Right atrium auricular region (tissue), 2 donors: ENCODE results near the gene RASSF1. TPM values are rescaled to one million over a fixed set of nuclear protein-coding genes. Genes with fewer than 3 reads are reported as not detected.

Experiments
- DNase-seq: peaks from one replicate; pipeline ENCODE4 v3.0.0-alpha.2; 2019; ENCODE audit warnings: low spot score
- H3K27ac ChIP-seq, 2 donors: fragments of 200-600 bp; sonication (generic); 1 replicate in 1 of 2; 2 replicates in 1 of 2; pipeline ENCODE4 v1.5.1; 2016 to 2019
- H3K27me3 ChIP-seq, 2 donors: fragments of 200-600 bp; sonication (generic); one replicate each; pipeline versions ENCODE4 v1.5.1 to v1.6.0; 2017 to 2019
- H3K36me3 ChIP-seq: fragments of 200-600 bp; sonication (generic); one replicate; pipeline ENCODE4 v1.5.1; 2016
- H3K4me1 ChIP-seq, 2 donors: fragments of 200-600 bp; sonication (generic); one replicate each; pipeline versions ENCODE4 v1.5.1 to v1.6.0; 2017 to 2019
- H3K4me3 ChIP-seq, 2 donors: fragments of 200-600 bp; sonication (generic); 1 replicate in 1 of 2; 2 replicates in 1 of 2; pipeline ENCODE4 v1.5.1; 2017 to 2019; ENCODE audit warnings: mild to moderate bottlenecking in 1 of 2, moderate library complexity in 1 of 2
- H3K9me3 ChIP-seq, 2 donors: fragments of 200-600 bp; sonication (generic); one replicate each; pipeline ENCODE4 v1.5.1; 2019
- total RNA-seq, 2 donors: library from RNA; depleted of rRNA; stranded (reverse); fragments of >200 nt; gene quantifications; one replicate each; pipeline ENCODE4 v1.1.0, GENCODE V29; 2016
- TF ChIP-seq, protein P1 (sequence below), 2 donors: fragments of 200-600 bp; sonication (generic); IDR thresholded peaks; one replicate each; pipeline ENCODE4 v1.5.1; 2019; ENCODE audit warnings: antibody characterized with exemption in 2 of 2

RASSF1 gene
- total RNA-seq, 2 donors from 2014 or later = 18.6 to 25.9 TPM

DNA sequence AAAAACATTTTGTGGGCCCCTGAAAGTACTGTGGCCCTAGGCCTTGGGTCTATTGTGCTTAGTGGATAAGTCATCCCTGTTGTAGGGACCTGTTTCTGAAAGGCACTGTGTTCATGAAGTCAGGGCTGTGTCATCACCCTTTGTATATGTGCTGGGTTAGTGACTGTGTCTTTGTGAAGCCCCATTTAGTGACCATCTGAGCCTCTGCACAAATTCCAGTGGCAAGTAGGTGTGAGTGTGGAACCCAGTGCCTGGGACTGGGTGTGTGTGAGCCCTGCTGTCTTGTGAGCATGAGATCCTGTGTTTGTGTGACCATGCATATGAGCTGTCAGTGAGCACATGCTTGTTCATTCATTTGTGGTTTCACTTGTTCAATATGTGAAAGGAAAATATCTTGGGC lies 36.0 kb downstream of the RASSF1 start:
- Histone ChIP-seq H3K9me3 (no peaks in the 10 kb centered on the region), H3K27me3 (no peaks in the 10 kb centered on the region), H3K36me3 (no peaks in the 10 kb centered on the region), H3K4me1 (peaks cover 0 to 37% of the 10 kb centered on the region in 2 donors), H3K27ac (no peak overlapping the region), H3K4me3 (no peak overlapping the region)
- DNase-seq = no peak
- TF ChIP-seq, protein P1, sequence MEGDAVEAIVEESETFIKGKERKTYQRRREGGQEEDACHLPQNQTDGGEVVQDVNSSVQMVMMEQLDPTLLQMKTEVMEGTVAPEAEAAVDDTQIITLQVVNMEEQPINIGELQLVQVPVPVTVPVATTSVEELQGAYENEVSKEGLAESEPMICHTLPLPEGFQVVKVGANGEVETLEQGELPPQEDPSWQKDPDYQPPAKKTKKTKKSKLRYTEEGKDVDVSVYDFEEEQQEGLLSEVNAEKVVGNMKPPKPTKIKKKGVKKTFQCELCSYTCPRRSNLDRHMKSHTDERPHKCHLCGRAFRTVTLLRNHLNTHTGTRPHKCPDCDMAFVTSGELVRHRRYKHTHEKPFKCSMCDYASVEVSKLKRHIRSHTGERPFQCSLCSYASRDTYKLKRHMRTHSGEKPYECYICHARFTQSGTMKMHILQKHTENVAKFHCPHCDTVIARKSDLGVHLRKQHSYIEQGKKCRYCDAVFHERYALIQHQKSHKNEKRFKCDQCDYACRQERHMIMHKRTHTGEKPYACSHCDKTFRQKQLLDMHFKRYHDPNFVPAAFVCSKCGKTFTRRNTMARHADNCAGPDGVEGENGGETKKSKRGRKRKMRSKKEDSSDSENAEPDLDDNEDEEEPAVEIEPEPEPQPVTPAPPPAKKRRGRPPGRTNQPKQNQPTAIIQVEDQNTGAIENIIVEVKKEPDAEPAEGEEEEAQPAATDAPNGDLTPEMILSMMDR (IDR thresholded peaks at IDR 0.05) = no peak

DNA sequence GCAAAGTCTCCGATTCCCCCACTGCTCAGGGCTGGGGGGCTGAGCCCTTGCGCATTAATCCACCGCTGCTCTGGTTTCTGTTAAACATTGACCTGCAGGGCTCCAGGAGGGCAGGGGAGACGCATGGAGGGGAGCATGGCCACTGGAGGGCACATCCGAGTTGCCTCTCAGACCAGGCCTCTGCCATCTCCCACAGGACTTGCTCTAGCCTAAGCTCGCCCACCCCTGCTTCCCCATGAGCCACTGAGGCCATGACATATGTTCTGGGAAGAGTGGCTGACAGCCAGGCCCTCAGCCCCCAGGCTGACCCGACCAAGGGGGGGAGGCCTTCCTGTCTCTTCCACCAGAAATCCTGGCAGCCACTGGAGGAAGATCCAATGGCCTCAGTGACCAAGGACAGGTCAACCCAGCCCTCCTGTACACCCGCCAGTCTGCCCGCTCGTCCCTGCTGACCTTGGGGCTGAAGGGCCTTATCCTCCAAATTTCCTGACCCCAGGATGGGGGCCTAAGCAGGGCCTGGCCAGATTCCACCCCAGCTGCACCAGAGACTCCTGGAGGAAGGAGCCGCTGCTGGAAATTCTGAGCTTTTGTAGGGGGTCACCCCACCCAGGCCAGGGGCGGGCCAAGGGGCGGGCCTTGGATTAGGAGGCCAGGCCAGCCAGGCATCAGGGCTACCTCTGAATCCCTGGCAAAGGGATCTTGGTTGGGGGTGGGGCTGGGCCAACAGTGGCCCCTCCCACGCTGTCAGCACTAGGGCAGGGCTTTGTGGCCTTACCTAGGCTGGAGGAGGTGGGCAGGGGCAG lies 37.4 kb downstream of the RASSF1 start, which contains the start of gene HYAL1:
Gene HYAL1, minus strand, starts transcription at position 562 of the 803 bp plus-strand sequence. CDS start 618 bp downstream, outside the sequence.
- no peaks in the 10 kb centered on the region for H3K27me3 ChIP-seq
- TF ChIP-seq, protein P1 (IDR thresholded peaks at IDR 0.05) = peak in 1 of 2 donors; percentile 35
- H3K36me3 ChIP-seq = no peaks in the 10 kb centered on the region
- no peaks in the 10 kb centered on the region for H3K9me3 ChIP-seq
- H3K4me3 ChIP-seq = peak within 1 kb of the TSS; percentile 42 to 43
- H3K4me1 ChIP-seq = peaks cover 0 to 45% of the 10 kb centered on the region in 2 donors
- peak within 1 kb of the TSS; percentile 89 to 90 for H3K27ac ChIP-seq
- peak; percentile 90 for DNase-seq

DNA sequence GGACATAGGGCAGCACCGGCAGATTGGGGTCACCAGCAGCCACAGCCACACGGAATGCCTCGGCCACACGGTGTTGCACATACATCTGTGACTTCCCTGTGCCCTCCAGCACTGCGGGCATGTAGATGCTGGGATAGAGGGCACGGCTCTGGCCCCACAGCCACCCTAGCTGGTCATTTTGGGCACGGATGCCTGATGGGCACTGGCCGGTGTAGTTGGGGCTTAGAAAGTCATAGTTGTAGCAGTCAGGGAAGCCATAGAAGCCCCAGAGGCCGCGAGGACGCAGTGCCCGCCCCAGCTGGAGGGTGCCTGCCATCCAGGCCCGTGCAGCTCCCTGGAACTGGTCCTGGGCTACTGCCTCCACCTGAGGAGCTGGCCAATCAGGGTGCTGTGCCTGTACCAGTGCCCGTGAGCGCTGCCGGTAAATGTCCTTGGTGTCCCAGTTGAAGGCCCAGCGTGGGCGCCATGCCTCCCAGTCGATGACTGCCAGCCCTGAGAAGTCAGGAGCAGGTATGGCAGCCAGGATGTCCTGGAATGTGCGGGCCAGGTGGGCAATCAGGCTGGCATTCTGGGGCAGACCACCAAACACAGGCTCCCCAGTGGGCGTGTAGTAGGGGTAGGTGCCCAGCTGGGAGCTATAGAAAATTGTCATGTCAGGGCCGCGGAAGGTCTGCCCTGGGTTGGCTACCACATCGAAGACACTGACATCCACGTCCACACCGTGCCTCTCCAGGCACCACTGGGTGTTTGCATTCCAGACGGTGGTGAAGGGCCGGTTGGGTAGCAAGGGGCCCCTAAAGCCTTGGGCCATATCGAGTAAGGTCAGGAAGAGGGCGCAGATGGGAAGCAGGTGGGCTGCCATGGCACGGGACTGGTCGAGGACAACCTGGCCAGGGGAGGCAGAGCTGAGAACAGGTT lies 38.3 kb downstream of the RASSF1 start:
- Histone ChIP-seq H3K9me3 (no peaks in the 10 kb centered on the region), H3K4me1 (peaks cover 0 to 50% of the 10 kb centered on the region in 2 donors), H3K36me3 (no peaks in the 10 kb centered on the region), H3K27ac (peak overlapping the region; percentile 89 to 90), H3K27me3 (no peaks in the 10 kb centered on the region), H3K4me3 (peak overlapping the region; percentile 42 to 43)
- no peak for DNase-seq
- TF ChIP-seq, protein P1 (IDR thresholded peaks at IDR 0.05) = no peak

DNA sequence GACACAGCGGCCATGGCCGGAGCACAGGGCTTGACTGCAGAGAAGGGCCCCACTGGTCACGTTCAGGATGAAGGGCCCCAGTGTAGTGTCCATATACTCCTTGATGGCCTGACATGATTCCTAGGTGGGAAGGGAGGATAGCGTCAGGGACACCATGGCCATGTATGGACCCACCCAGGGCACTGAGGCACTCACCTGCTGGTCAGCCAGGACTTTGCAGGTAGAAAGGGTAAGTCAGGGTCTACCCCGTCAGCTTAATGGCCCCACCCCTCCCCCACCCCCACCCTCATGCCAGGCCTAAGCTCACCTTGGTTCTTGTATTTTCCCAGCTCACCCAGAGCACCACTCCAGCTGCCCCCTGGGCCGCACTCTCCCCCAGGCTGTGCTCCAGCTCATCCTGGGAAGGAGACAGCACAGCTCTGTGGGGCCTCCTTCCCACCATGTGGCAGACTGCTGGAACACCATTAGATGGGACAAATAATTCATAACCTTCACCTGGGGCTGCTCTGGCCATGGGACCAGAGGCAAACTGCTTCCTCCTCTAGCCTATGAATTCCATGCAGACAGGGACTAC lies 39.9 kb downstream of the RASSF1 start:
- TF ChIP-seq, protein P1 (IDR thresholded peaks at IDR 0.05) = no peak
- H3K4me3 ChIP-seq = peak overlapping the region in 1 of 2 donors; percentile 65
- H3K9me3 ChIP-seq = no peaks in the 10 kb centered on the region
- DNase-seq = no peak
- no peaks in the 10 kb centered on the region for H3K27me3 ChIP-seq
- H3K4me1 ChIP-seq = peaks cover 0 to 50% of the 10 kb centered on the region in 2 donors
- no peaks in the 10 kb centered on the region for H3K36me3 ChIP-seq
- H3K27ac ChIP-seq = peak overlapping the region; percentile 89 to 90

DNA sequence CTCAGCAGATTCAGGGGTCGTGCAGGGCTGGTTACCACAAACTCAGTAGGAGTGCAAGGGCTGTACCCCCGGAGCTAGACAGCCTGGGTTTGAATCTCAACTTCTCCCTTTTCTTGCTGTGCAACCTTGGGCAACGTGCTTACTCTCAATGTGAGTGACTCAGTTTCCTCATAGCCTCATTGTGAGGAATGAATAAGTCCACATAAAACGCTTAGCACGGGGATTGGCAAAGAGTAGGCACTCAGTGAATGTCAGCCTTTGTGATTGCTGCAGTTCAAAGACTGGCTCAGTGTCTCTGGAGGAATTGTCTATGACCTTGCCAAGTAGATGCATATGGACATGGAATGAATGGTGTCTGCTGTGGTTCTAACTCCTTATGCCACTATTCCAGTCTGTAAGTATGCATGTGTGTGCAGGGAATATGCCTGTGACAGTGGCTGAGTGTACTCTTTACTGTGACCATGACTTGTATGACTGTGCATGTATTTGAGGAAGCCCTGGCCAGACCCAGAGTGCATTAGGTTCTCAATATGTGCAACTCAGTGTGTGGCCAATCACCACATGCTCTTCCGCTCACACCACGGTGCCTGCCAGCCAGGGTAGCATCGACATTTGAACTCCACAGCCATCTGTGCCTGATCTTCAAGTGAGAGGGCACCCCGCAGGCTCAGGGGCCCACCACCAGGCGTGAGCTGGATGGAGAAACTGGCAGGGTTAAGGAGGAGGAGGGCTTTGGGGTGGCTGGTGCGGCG lies 40.5 kb downstream of the RASSF1 start:
- no peaks in the 10 kb centered on the region for H3K27me3 ChIP-seq
- peaks cover 0 to 50% of the 10 kb centered on the region in 2 donors for H3K4me1 ChIP-seq
- peak overlapping the region; percentile 89 to 90 for H3K27ac ChIP-seq
- peak overlapping the region; percentile 35 to 65 for H3K4me3 ChIP-seq
- no peaks in the 10 kb centered on the region for H3K9me3 ChIP-seq
- TF ChIP-seq, protein P1 (IDR thresholded peaks at IDR 0.05) = no peak
- no peak for DNase-seq
- no peaks in the 10 kb centered on the region for H3K36me3 ChIP-seq
